Measurements from ENCODE around the gene NRXN3. TPM values are rescaled to one million over a fixed set of nuclear protein-coding genes. Genes with fewer than 3 reads are reported as not detected.
A peak's percentile ranks its signal among the peaks of the same experiment; 100 is the strongest.

Gene NRXN3
- total and polyA plus RNA-seq, 3 experiments from 2014 or later = not detected

DNA sequence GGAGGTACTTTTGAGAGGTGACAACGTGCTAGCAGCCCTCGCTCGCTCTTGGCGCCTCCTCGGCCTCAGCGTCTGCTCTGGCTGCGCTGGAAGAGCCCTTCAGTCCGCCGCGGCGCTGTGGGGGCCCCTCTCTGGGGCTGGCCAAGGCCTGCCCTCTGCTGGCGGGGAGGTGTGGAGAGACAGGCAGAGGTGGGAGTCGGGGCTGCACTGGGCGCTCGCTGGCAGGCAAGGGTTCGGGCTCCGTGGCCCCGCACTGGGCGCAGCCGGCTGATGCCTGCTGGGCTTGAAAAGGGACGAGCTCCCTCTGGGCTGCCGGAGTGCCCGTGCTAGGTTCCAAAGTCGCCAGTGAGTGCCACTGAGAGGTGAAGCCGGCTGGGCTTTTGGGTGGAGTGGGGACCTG, 1461.1 kb downstream of the NRXN3 start:
- H3K9me3 ChIP-seq (ENCODE audit: low read length) = no peaks in the 10 kb centered on the region
- H3K27me3 ChIP-seq (ENCODE audit: insufficient read depth, low read length, poor library complexity, severe bottlenecking) = no peaks in the 10 kb centered on the region
- no peaks in the 10 kb centered on the region for H3K4me1 ChIP-seq (ENCODE audit: insufficient read depth, low read length)
- no peak overlapping the region for H3K4me3 ChIP-seq (ENCODE audit: low read length)
- no peak overlapping the region for H3K4me3 Mint-ChIP-seq
- no peaks in the 10 kb centered on the region for H3K36me3 ChIP-seq (ENCODE audit: insufficient read depth, low read length)
- CTCF ChIA-PET = interaction anchor here (1.1 kb wide), 1 partner anchor 21 kb away, joined by 3 read pairs; no protein-coding TSS in a partner anchor
- POLR2A ChIA-PET = no interaction called here
- H3K27ac ChIP-seq (ENCODE audit: low read depth, low read length) = no peak overlapping the region
- no peaks in the 10 kb centered on the region for H3K27me3 Mint-ChIP-seq
- H3K27ac Mint-ChIP-seq = no peak overlapping the region
- H3K4me1 Mint-ChIP-seq = no peaks in the 10 kb centered on the region
- DNase-seq = peak in 1 of 5 donors; percentile 0
- peaks cover 2 to 17% (median 6%) of the 10 kb centered on the region in 5 donors for H3K9me3 Mint-ChIP-seq
- H3K36me3 Mint-ChIP-seq = no peaks in the 10 kb centered on the region

DNA sequence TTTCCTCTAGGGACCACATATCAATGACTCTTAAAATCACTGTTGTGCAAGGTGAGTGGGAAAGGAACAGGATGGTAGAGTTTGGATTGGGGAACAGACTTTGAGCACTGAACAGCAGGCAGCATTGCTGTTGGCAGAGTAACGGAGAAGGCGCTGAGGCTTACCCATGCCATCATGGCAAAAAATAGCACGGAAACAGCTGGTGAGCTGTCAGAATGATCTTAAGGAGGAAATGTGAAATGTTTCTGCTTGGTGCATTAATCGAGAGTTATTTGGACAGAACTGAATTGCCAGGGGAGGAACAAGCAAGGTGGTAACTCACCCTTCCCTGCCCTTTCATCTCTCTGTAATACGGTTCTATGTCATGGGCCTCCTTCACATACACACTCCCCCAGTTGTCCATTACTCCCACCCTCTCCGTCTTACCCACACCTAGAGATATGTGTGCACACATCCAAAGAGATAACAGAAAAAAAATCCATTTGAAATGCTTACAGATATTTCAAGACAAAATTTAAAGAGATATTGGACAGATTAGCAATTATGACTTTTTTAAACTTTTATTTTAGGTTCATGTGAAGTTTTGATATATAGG, 1468.6 kb downstream of the NRXN3 start:
- H3K4me3 Mint-ChIP-seq = no peak overlapping the region
- CTCF ChIA-PET = no interaction called here
- H3K27me3 Mint-ChIP-seq = no peaks in the 10 kb centered on the region
- Histone ChIP-seq H3K27me3 (ENCODE audit: insufficient read depth, low read length, poor library complexity, severe bottlenecking) (no peaks in the 10 kb centered on the region), H3K27ac (ENCODE audit: low read depth, low read length) (no peak overlapping the region), H3K4me1 (ENCODE audit: insufficient read depth, low read length) (no peaks in the 10 kb centered on the region), H3K9me3 (ENCODE audit: low read length) (no peaks in the 10 kb centered on the region), H3K36me3 (ENCODE audit: insufficient read depth, low read length) (no peaks in the 10 kb centered on the region), H3K4me3 (ENCODE audit: low read length) (no peak overlapping the region)
- no peaks in the 10 kb centered on the region for H3K36me3 Mint-ChIP-seq
- DNase-seq = no peak
- POLR2A ChIA-PET = no interaction called here
- no peak overlapping the region for H3K27ac Mint-ChIP-seq
- H3K9me3 Mint-ChIP-seq = peaks cover 2 to 11% (median 8%) of the 10 kb centered on the region in 5 donors
- H3K4me1 Mint-ChIP-seq = no peaks in the 10 kb centered on the region

DNA sequence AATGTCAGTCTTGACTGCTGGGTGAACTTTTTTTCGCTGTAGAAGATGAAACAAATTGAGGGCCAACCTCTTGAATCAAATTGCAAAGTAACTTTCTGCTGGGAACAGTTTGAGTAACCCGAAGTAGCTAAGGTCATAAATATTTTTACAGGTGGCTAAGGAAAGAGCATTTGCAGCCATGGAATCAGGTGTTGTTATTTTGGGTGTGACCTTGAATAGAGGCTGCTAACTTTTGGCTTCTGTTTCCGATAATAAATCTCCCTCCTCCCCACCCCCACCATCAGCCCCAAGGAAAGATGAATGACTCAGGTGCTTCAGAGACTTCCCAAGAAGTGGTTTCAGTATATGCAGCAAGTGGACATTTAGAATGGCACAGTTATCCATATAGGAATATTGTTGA, 1469.4 kb downstream of the NRXN3 start:
- Mint-ChIP-seq H3K27me3 (no peaks in the 10 kb centered on the region), H3K9me3 (peaks cover 2 to 10% (median 8%) of the 10 kb centered on the region in 5 donors), H3K4me1 (no peaks in the 10 kb centered on the region), H3K27ac (no peak overlapping the region), H3K4me3 (no peak overlapping the region), H3K36me3 (no peaks in the 10 kb centered on the region)
- Histone ChIP-seq H3K27ac (ENCODE audit: low read depth, low read length) (no peak overlapping the region), H3K9me3 (ENCODE audit: low read length) (no peaks in the 10 kb centered on the region), H3K4me3 (ENCODE audit: low read length) (no peak overlapping the region), H3K27me3 (ENCODE audit: insufficient read depth, low read length, poor library complexity, severe bottlenecking) (no peaks in the 10 kb centered on the region), H3K4me1 (ENCODE audit: insufficient read depth, low read length) (no peaks in the 10 kb centered on the region), H3K36me3 (ENCODE audit: insufficient read depth, low read length) (no peaks in the 10 kb centered on the region)
- DNase-seq = no peak
- ChIA-PET CTCF (no interaction called here), POLR2A (no interaction called here)

DNA sequence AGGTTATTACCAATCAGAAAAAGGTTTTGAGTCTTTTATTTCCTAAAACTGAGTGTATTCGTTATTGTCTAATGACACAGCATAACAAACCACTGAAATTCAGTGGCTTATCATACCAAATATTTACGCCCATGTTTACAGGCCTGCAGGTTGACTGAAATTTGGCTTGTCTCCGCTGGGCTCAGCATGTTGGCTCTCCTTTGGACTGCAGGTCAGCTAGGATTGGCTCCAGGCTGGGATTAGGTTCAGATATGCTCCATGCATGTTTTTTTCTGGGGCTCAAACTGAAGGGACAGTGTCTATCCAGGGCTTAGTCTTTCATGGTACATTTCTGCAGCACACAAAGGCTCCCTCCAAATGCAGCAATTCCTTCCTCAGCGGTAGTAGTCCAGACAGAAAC, 1471.2 kb downstream of the NRXN3 start:
- Mint-ChIP-seq H3K36me3 (no peaks in the 10 kb centered on the region), H3K4me3 (no peak overlapping the region), H3K27ac (no peak overlapping the region), H3K9me3 (peaks cover 2 to 10% (median 4%) of the 10 kb centered on the region in 5 donors), H3K4me1 (no peaks in the 10 kb centered on the region), H3K27me3 (no peaks in the 10 kb centered on the region)
- H3K4me3 ChIP-seq (ENCODE audit: low read length) = no peak overlapping the region
- H3K27ac ChIP-seq (ENCODE audit: low read depth, low read length) = no peak overlapping the region
- no peaks in the 10 kb centered on the region for H3K9me3 ChIP-seq (ENCODE audit: low read length)
- H3K27me3 ChIP-seq (ENCODE audit: insufficient read depth, low read length, poor library complexity, severe bottlenecking) = no peaks in the 10 kb centered on the region
- no peaks in the 10 kb centered on the region for H3K36me3 ChIP-seq (ENCODE audit: insufficient read depth, low read length)
- CTCF ChIA-PET = no interaction called here
- no peak for DNase-seq
- POLR2A ChIA-PET = no interaction called here
- no peaks in the 10 kb centered on the region for H3K4me1 ChIP-seq (ENCODE audit: insufficient read depth, low read length)

- H3K9me3 Mint-ChIP-seq = peaks cover 2 to 12% (median 4%) of the 10 kb centered on the region in 5 donors
- H3K9me3 ChIP-seq (ENCODE audit: low read length) = no peaks in the 10 kb centered on the region
- no peaks in the 10 kb centered on the region for H3K36me3 Mint-ChIP-seq
- H3K4me1 Mint-ChIP-seq = no peaks in the 10 kb centered on the region
- POLR2A ChIA-PET = no interaction called here
- no peaks in the 10 kb centered on the region for H3K36me3 ChIP-seq (ENCODE audit: insufficient read depth, low read length)
- H3K27me3 Mint-ChIP-seq = no peaks in the 10 kb centered on the region
- CTCF ChIA-PET = no interaction called here
- no peaks in the 10 kb centered on the region for H3K4me1 ChIP-seq (ENCODE audit: insufficient read depth, low read length)
- no peak overlapping the region for H3K27ac ChIP-seq (ENCODE audit: low read depth, low read length)
- H3K4me3 ChIP-seq (ENCODE audit: low read length) = no peak overlapping the region
- no peak overlapping the region for H3K27ac Mint-ChIP-seq
- no peak overlapping the region for H3K4me3 Mint-ChIP-seq
- no peak for DNase-seq
- H3K27me3 ChIP-seq (ENCODE audit: insufficient read depth, low read length, poor library complexity, severe bottlenecking) = no peaks in the 10 kb centered on the region
Observed at GRCh38 chr14:79643132-79643531, 1473.0 kb downstream of the NRXN3 start.

DNA sequence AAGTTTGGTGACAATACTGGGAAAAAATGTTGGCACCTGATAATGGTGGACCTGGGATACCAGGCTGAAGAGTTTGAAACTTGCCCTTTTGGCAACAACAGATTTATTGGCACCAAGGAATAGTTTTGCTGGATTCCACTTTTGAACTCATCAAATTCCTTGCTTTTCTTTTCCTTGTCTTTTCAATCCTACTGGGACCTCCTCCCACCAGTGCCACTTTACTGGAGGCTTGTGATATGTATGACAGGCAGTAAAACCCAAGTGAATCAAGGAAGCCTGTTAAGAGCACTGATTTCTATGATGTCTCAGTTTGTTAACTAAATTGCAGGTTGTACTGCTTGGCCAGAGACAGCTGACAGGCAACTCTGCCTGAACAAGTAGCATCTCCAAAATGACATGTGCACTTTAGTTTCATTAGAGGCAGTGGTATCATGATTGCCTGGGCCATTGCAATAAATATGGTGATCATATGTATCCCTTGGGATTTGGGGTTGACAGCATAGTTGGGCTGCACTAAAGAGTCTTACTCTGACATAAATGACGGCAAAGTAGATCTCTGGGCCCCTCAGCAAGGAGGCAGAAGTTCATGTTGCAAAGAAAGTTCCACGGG, 1475.7 kb downstream of the NRXN3 start:
- no peaks in the 10 kb centered on the region for H3K27me3 ChIP-seq (ENCODE audit: insufficient read depth, low read length, poor library complexity, severe bottlenecking)
- no peaks in the 10 kb centered on the region for H3K4me1 ChIP-seq (ENCODE audit: insufficient read depth, low read length)
- POLR2A ChIA-PET = no interaction called here
- no peaks in the 10 kb centered on the region for H3K27me3 Mint-ChIP-seq
- H3K4me3 Mint-ChIP-seq = no peak overlapping the region
- H3K4me3 ChIP-seq (ENCODE audit: low read length) = no peak overlapping the region
- no peak overlapping the region for H3K27ac Mint-ChIP-seq
- no peak for DNase-seq
- CTCF ChIA-PET = no interaction called here
- H3K36me3 ChIP-seq (ENCODE audit: insufficient read depth, low read length) = no peaks in the 10 kb centered on the region
- no peaks in the 10 kb centered on the region for H3K9me3 ChIP-seq (ENCODE audit: low read length)
- peaks cover 0 to 10% (median 4%) of the 10 kb centered on the region in 5 donors for H3K9me3 Mint-ChIP-seq
- no peaks in the 10 kb centered on the region for H3K36me3 Mint-ChIP-seq
- no peaks in the 10 kb centered on the region for H3K4me1 Mint-ChIP-seq
- H3K27ac ChIP-seq (ENCODE audit: low read depth, low read length) = no peak overlapping the region

DNA sequence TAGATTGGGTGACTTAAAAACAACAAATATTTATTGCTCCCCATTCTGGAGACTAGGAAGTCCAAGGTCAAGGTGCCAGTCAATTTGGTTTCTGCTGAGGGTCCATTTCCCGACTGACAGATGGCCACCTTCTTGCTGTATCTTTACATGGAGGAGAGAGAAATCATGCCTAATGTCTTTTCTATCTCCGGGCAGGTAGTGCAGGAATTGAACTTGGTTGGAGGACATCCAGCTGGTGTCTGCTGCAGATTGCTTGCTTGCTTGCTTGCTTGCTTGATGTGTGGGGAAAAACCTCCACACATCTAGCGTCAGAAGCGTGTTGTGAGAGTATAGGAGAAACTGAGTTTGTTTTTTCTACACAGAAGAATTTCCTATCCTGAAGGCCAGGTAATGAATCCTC, 1479.7 kb downstream of the NRXN3 start:
- Histone ChIP-seq H3K9me3 (ENCODE audit: low read length) (no peaks in the 10 kb centered on the region), H3K27me3 (ENCODE audit: insufficient read depth, low read length, poor library complexity, severe bottlenecking) (no peaks in the 10 kb centered on the region), H3K4me1 (ENCODE audit: insufficient read depth, low read length) (no peaks in the 10 kb centered on the region), H3K4me3 (ENCODE audit: low read length) (no peak overlapping the region), H3K36me3 (ENCODE audit: insufficient read depth, low read length) (no peaks in the 10 kb centered on the region), H3K27ac (ENCODE audit: low read depth, low read length) (no peak overlapping the region)
- CTCF ChIA-PET = no interaction called here
- POLR2A ChIA-PET = no interaction called here
- Mint-ChIP-seq H3K36me3 (no peaks in the 10 kb centered on the region), H3K4me1 (no peaks in the 10 kb centered on the region), H3K9me3 (peaks cover 0 to 14% (median 4%) of the 10 kb centered on the region in 5 donors), H3K27me3 (no peaks in the 10 kb centered on the region), H3K27ac (no peak overlapping the region), H3K4me3 (no peak overlapping the region)
- DNase-seq = no peak

GRCh38 chr14:79652513-79653307, 1482.5 kb downstream of the NRXN3 start:
- DNase-seq = no peak
- Histone ChIP-seq H3K27me3 (ENCODE audit: insufficient read depth, low read length, poor library complexity, severe bottlenecking) (no peaks in the 10 kb centered on the region), H3K4me1 (ENCODE audit: insufficient read depth, low read length) (no peaks in the 10 kb centered on the region), H3K9me3 (ENCODE audit: low read length) (no peaks in the 10 kb centered on the region), H3K4me3 (ENCODE audit: low read length) (no peak overlapping the region), H3K27ac (ENCODE audit: low read depth, low read length) (no peak overlapping the region), H3K36me3 (ENCODE audit: insufficient read depth, low read length) (no peaks in the 10 kb centered on the region)
- CTCF ChIA-PET = interaction anchor here (1.5 kb wide), 1 partner anchor 22 kb away, joined by 3 read pairs; no protein-coding TSS in a partner anchor
- H3K4me1 Mint-ChIP-seq = no peaks in the 10 kb centered on the region
- POLR2A ChIA-PET = no interaction called here
- H3K9me3 Mint-ChIP-seq = peaks cover 2 to 14% (median 4%) of the 10 kb centered on the region in 5 donors
- H3K27me3 Mint-ChIP-seq = no peaks in the 10 kb centered on the region
- no peak overlapping the region for H3K27ac Mint-ChIP-seq
- H3K4me3 Mint-ChIP-seq = no peak overlapping the region
- H3K36me3 Mint-ChIP-seq = no peaks in the 10 kb centered on the region

All from CD8-positive, alpha-beta memory T cell (primary cell).